Astrocyte (in vitro differentiated cells and primary cell): ENCODE measurements around the gene IL16.

Source experiments
- CTCF ChIP-seq: IDR thresholded peaks from 2 replicates; pipeline ENCODE4 v1.5.1; 2011; ENCODE audit warnings: low read depth, mild to moderate bottlenecking, inconsistent platforms, low read length, moderate library complexity; ENCODE audit not compliant: insufficient read depth
- EZH2 ChIP-seq: IDR thresholded peaks from 2 replicates; pipeline ENCODE4 v1.6.1; 2012; ENCODE audit warnings: mild to moderate bottlenecking, low read length, inconsistent platforms; ENCODE audit not compliant: insufficient read depth

GRCh38 chr15:81330366-81331090 lies 133.8 kb downstream of the IL16 start:
- TF ChIP-seq CTCF, result no peak
- TF ChIP-seq EZH2, result no peak
